Ascending aorta (tissue), 2 donors: ENCODE measurements around the gene CDK14. TPM values are rescaled to one million over a fixed set of nuclear protein-coding genes. Genes with fewer than 3 reads are reported as not detected.

Experiments
- DNase-seq, 2 donors: peaks; one replicate each; pipeline ENCODE4 v3.0.0-alpha.2; 2019; ENCODE audit warnings: low spot score in 2 of 2
- H3K27ac ChIP-seq, 2 donors: fragments of 200-600 bp; sonication (generic); one replicate each; pipeline ENCODE4 v1.5.1; 2016 to 2017; ENCODE audit warnings: mild to moderate bottlenecking in 1 of 2
- H3K27me3 ChIP-seq: fragments of 200-600 bp; sonication (generic); one replicate; pipeline ENCODE4 v1.5.1; 2017
- H3K36me3 ChIP-seq, 2 donors: fragments of 200-600 bp; sonication (generic); one replicate each; pipeline ENCODE4 v1.5.1; 2016
- H3K4me1 ChIP-seq, 2 donors: fragments of 200-600 bp; sonication (generic); one replicate each; pipeline ENCODE4 v1.5.1; 2016 to 2017; ENCODE audit warnings: mild to moderate bottlenecking in 1 of 2
- H3K4me3 ChIP-seq, 2 donors: fragments of 200-600 bp; sonication (generic); one replicate each; pipeline ENCODE4 v1.5.1; 2016 to 2017; ENCODE audit warnings: mild to moderate bottlenecking in 1 of 2
- H3K9me3 ChIP-seq, 2 donors: fragments of 200-600 bp; sonication (generic); one replicate each; pipeline ENCODE4 v1.5.1; 2016
- intact Hi-C: fragments of 100-400 bp; cut with DNase I; formaldehyde crosslinking; loops from one replicate; pipeline ENCODE4 v1.15.1; 2023
- total RNA-seq: library from RNA; depleted of rRNA; stranded (reverse); fragments of >200 nt; gene quantifications from one replicate; pipeline ENCODE4 v1.1.0, GENCODE V29; 2016
- TF ChIP-seq, protein P1 (sequence below), 3 experiments: fragments of 200-600 bp in 2 of 3; fragments of 450-650 bp in 1 of 3; sonication (generic) in 2 of 3; IDR thresholded peaks; one replicate each; pipeline ENCODE4 v1.5.1; 2016 to 2019; ENCODE audit warnings: antibody characterized with exemption in 3 of 3, mild to moderate bottlenecking in 1 of 3, moderate library complexity in 1 of 3

CDK14 gene
- total RNA-seq, 1 donor from 2014 or later, result 5.1 TPM

DNA sequence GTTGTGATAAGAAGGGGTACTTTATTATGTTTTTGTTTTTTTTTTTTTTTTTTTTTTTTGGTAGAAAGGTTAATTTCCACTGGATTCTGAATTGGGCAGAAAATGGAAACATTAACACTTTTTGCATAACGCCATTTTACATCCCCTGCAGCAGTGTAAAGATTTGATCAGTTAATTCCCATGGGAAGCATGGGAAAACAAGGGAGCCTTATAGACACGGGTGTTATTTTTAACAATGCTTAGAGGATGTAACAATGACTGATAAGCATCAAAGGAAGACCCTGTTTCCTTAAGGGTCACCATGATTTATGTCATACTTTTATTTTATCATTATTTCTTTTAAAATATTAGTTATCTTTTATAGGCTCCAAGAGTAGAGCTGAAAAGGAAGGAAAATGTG is 140.2 kb downstream of the CDK14 start:
- Histone ChIP-seq H3K9me3 (peaks cover 0 to 7% of the 10 kb centered on the region in 2 donors), H3K27me3 (no peaks in the 10 kb centered on the region), H3K27ac (no peak overlapping the region), H3K4me3 (no peak overlapping the region), H3K36me3 (peaks cover 0 to 17% of the 10 kb centered on the region in 2 donors), H3K4me1 (no peaks in the 10 kb centered on the region)
- TF ChIP-seq, protein P1, sequence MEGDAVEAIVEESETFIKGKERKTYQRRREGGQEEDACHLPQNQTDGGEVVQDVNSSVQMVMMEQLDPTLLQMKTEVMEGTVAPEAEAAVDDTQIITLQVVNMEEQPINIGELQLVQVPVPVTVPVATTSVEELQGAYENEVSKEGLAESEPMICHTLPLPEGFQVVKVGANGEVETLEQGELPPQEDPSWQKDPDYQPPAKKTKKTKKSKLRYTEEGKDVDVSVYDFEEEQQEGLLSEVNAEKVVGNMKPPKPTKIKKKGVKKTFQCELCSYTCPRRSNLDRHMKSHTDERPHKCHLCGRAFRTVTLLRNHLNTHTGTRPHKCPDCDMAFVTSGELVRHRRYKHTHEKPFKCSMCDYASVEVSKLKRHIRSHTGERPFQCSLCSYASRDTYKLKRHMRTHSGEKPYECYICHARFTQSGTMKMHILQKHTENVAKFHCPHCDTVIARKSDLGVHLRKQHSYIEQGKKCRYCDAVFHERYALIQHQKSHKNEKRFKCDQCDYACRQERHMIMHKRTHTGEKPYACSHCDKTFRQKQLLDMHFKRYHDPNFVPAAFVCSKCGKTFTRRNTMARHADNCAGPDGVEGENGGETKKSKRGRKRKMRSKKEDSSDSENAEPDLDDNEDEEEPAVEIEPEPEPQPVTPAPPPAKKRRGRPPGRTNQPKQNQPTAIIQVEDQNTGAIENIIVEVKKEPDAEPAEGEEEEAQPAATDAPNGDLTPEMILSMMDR (IDR thresholded peaks at IDR 0.05), result no peak
- intact Hi-C loops, result no loop called here
- DNase-seq, result no peak

DNA sequence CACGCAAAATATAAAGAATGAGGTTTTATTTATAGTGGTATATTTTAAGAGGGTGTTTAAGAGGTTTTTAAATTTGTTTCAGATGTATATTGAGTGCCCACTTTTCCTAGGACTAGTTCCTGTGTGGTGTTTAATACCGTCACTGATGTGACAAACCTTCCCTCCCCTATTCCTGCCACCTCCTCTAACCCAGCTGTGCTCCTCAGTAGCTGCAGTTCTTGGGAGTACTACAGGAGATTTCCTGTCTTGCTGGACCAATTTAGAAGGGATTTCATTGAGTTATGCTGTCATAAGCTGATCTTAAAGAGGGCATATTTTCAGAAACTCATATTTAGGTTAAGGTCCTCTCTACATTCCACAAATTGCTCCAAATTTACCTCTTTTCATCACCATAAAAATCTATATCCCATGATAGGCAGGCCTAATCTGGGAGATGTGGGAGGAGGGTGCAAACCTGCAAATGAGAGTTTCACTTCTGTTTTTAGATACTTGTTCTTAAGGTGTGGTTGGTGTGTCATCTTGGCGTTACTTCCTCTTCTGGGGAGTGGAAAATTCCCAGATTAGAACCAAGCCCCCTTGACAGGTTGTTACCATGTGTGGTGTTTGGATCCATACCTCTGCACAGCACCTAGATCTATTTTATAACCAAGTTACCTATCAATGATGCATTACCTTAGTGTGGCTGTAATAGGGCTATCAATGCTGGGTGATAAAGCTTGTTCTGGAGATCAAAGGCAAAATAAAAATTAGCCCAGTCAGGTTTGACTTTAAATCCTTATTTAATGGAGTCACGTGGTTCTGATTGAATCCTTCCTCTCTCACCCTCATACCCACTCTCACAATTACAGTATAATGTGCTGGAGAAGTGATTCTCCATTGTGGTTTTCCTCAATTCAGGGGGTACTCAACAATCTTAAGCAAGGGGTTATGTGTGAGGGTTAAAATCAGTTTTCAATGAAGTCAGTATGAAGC is 141.1 kb downstream of the CDK14 start:
- intact Hi-C loops, result no loop called here
- Histone ChIP-seq H3K36me3 (peaks cover 0 to 17% of the 10 kb centered on the region in 2 donors), H3K9me3 (peaks cover 0 to 7% of the 10 kb centered on the region in 2 donors), H3K27me3 (no peaks in the 10 kb centered on the region), H3K4me3 (no peak overlapping the region), H3K27ac (no peak overlapping the region), H3K4me1 (no peaks in the 10 kb centered on the region)
- DNase-seq, result no peak
- TF ChIP-seq, protein P1 (IDR thresholded peaks at IDR 0.05), result no peak

DNA sequence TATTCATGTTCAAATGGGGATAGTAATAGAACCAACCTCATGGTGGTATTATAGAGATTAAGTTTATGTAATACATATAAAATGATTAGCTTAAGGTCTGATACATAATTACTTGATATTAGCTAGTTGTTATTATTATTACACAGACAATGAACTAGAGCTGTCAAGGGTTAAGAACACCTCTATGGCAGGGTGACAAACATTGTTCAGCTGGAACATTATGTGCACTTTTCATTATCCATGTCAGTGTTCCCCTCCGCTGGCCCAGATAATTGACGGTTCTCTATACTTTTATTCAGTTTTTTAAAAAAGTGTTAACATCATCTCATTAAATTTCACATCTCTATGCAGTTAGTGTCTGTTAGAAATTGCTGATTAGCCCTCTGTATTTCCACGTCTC is 142.1 kb downstream of the CDK14 start:
- intact Hi-C loops, result no loop called here
- Histone ChIP-seq H3K4me1 (no peaks in the 10 kb centered on the region), H3K36me3 (peaks cover 0 to 17% of the 10 kb centered on the region in 2 donors), H3K27ac (no peak overlapping the region), H3K4me3 (no peak overlapping the region), H3K9me3 (peaks cover 0 to 7% of the 10 kb centered on the region in 2 donors), H3K27me3 (no peaks in the 10 kb centered on the region)
- DNase-seq, result no peak
- TF ChIP-seq, protein P1 (IDR thresholded peaks at IDR 0.05), result no peak

DNA sequence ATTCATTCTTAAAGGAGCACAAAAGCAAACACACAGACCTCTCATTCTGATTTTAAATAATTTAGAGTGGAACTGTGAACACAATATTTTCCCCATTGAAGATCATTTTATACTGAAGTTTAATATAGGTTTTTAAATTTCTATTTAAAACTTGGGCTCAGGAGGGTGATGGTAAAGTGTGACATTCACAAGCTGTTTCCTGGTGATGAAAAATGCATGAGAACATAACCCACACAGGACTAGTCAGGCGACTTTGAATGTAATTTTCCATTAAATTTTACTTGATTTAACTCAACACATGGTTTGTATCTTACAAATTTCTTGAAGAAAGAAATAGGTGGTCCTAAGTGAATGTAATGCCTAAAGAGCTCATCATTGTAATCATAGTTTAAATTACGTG is 143.6 kb downstream of the CDK14 start:
- Histone ChIP-seq H3K36me3 (peaks cover 0 to 13% of the 10 kb centered on the region in 2 donors), H3K4me3 (no peak overlapping the region), H3K27ac (no peak overlapping the region), H3K4me1 (no peaks in the 10 kb centered on the region), H3K9me3 (no peaks in the 10 kb centered on the region), H3K27me3 (no peaks in the 10 kb centered on the region)
- intact Hi-C loops, result no loop called here
- DNase-seq, result no peak
- TF ChIP-seq, protein P1 (IDR thresholded peaks at IDR 0.05), result no peak

- Histone ChIP-seq H3K27ac (no peak overlapping the region), H3K27me3 (no peaks in the 10 kb centered on the region), H3K9me3 (no peaks in the 10 kb centered on the region), H3K4me1 (no peaks in the 10 kb centered on the region), H3K4me3 (no peak overlapping the region), H3K36me3 (peaks cover 0 to 6% of the 10 kb centered on the region in 2 donors)
- intact Hi-C loops, result no loop called here
- DNase-seq, result no peak
- TF ChIP-seq, protein P1 (IDR thresholded peaks at IDR 0.05), result no peak
Observed at GRCh38 chr7:90740386-90740785, 144.3 kb downstream of the CDK14 start.
